ENCODE measurements around the gene PEG3.

The PEG3 gene

DNA sequence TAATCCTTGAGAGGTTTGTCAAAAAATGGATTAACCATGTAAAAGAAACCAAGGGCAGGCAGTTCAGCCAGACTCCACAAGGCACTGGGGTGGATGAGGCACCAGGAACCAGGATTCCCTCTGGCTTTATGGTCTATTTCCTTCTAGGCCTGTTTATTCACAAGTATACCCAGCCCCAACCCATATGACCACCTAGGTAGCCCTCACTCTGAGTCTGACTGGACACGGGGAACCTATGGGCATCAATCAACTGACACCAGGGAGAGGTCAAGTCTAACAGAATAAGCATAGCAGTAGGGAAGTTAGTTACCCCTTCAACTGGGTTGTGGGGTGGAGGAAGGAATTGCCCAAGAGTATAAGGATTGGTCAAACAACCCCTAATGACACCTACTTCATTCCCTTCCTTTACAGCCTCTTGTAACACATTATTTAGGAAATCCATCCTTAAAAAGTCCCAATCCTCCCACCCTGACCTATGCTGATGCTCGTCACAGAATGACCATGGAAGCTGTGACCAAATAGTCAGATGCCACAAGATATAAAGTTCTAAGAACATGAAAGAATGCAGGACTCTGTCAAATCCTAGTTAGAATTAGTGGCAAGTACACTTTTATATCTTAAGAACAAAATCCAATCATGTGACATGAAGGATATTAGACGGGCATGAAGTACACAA is 31.7 kb downstream of the PEG3 start:
- no peak for DNase-seq (ENCODE audit: low spot score)

DNA sequence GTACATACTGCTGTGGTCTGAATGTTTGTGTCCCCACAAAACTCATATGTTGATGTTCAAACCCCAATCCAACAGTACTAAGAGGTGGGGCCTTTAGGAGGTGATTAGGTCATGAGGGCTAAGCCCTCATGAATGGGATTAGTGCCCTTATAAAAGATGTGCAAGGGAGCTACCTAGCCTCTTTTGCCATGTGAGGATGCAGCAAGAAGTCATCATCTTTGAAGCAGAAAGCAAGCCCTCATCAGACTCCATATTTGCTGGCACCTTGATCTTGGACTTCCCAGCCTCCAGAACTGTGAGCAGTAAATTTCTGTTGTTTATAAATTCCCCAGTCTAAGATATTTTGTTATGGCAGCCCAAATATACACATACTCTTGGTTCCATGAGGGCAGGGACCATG is 33.9 kb downstream of the PEG3 start:
- DNase-seq (ENCODE audit: low spot score) = no peak

All from GM03348 (cell line).